Spleen (tissue), 11 donors: ENCODE data around the gene CCDC6. TPM values are rescaled to one million over a fixed set of nuclear protein-coding genes. Genes with fewer than 3 reads are reported as not detected.
"Not testable (repeated sequence)": the region's sequence is repeated elsewhere in the genome, so short reads cannot be mapped to it uniquely, and the experiment has no call there.

Experiments used
- DNase-seq: peaks from one replicate; pipeline ENCODE4 v3.0.0-alpha.2; 2020
- H3K27ac ChIP-seq, 8 donors: fragments of 200-600 bp; sonication (generic) in 7 of 8; 1 replicate in 4 of 8; 2 replicates in 4 of 8; pipeline versions ENCODE4 v1.5.0 to v1.8.0; 2016 to 2021; ENCODE audit warnings: inconsistent platforms in 4 of 8, mild to moderate bottlenecking in 4 of 8, moderate library complexity in 1 of 8
- H3K27me3 ChIP-seq, 7 donors: fragments of 200-600 bp; sonication (generic) in 6 of 7; replicated peaks in 1 of 7; 1 replicate in 4 of 7; 2 replicates in 3 of 7; pipeline versions ENCODE4 v1.5.0 to v1.8.0; 2016 to 2021; ENCODE audit warnings: inconsistent platforms in 3 of 7, mild to moderate bottlenecking in 1 of 7
- H3K36me3 ChIP-seq, 6 donors: fragments of 200-600 bp; sonication (generic) in 5 of 6; 1 replicate in 4 of 6; 2 replicates in 2 of 6; pipeline versions ENCODE4 v1.5.0 to v1.8.0; 2016 to 2021; ENCODE audit warnings: inconsistent platforms in 2 of 6
- H3K4me1 ChIP-seq, 6 donors: fragments of 200-600 bp; sonication (generic) in 5 of 6; 1 replicate in 3 of 6; 2 replicates in 3 of 6; pipeline versions ENCODE4 v1.5.0 to v1.8.0; 2016 to 2021; ENCODE audit warnings: inconsistent platforms in 3 of 6
- H3K4me3 ChIP-seq, 8 donors: fragments of 200-600 bp; sonication (generic) in 7 of 8; 1 replicate in 4 of 8; 2 replicates in 4 of 8; pipeline versions ENCODE4 v1.5.0 to v1.8.0; 2016 to 2021; ENCODE audit warnings: inconsistent platforms in 4 of 8, mild to moderate bottlenecking in 4 of 8, moderate library complexity in 2 of 8
- H3K9me3 ChIP-seq, 8 donors: fragments of 200-600 bp; sonication (generic) in 7 of 8; 1 replicate in 4 of 8; 2 replicates in 4 of 8; pipeline versions ENCODE4 v1.5.0 to v1.8.0; 2016 to 2021; ENCODE audit warnings: inconsistent platforms in 4 of 8
- POLR2A ChIP-seq, 3 donors: fragments of 450-650 bp; IDR thresholded peaks; one replicate each; pipeline ENCODE4 v1.5.1; 2017; ENCODE audit warnings: antibody characterized with exemption in 3 of 3, mild to moderate bottlenecking in 1 of 3
- POLR2AphosphoS5 ChIP-seq, 3 donors: sonication (generic); formaldehyde crosslinking; IDR thresholded peaks; one replicate each; pipeline ENCODE4 v1.5.1; 2017; ENCODE audit warnings: antibody characterized with exemption in 3 of 3
- WGBS, 5 donors: extraction: QIAGEN DNeasy Blood & Tissue Kit in 3 of 5; methylation state at CpG; one replicate each; pipeline versions ENCODE4 v1.1.5 to v1.1.7; 2013 to 2018; 5-methylcytosine and 5-hydroxymethylcytosine counted together
- intact Hi-C: fragments of 100-400 bp; cut with DNase I; formaldehyde crosslinking; loops from one replicate; pipeline ENCODE4 v1.15.0; 2023; ENCODE audit warnings: low total_unique reads
- polyA plus RNA-seq, 3 donors: library from polyadenylated mRNA; stranded (reverse); fragments of 200-250 nt; gene quantifications; one replicate each; pipeline ENCODE4 v1.2.1, GENCODE V29; 2013
- total RNA-seq, 7 donors: library from RNA; depleted of rRNA in 3 of 7; stranded (reverse); fragments of >200 nt in 3 of 7; fragmentation: NEBNext Ultra II Directional in 4 of 7; extraction: Animal tissue kit (Norgen Biotek cat#: 25700) in 4 of 7; gene quantifications; one replicate each; pipeline versions ENCODE4 v1.1.0 to v1.2.1, GENCODE V29; 2016 to 2021
- TF ChIP-seq, protein P1 (sequence below), 11 experiments: fragments of 200-600 bp in 7 of 11; fragments of 450-650 bp in 4 of 11; sonication (generic) in 4 of 11; IDR thresholded peaks in 8 of 11; conservative IDR thresholded peaks in 3 of 11; 1 replicate in 7 of 11; 2 replicates in 4 of 11; pipeline versions ENCODE4 v1.4.0 to v1.8.0; 2016 to 2021; ENCODE audit warnings: antibody characterized with exemption in 11 of 11, inconsistent platforms in 4 of 11, mild to moderate bottlenecking in 1 of 11
- donor health status: healthy with polysubstance abuse.
- donor health status: DM: no; HTN: no; CAD: no; lungs with moderate emphysema.
- donor health status: DM: no; HTN: no; CAD: no.
- donor health status: Bipolar disorder and iron deficiency.
- donor health status: healthy.
- donor health status: DM: no; HTN: no; CAD: no.
- donor health status: DM: yes; HTN: yes; CAD: no.

Gene CCDC6
- total and polyA plus RNA-seq, 10 donors, result 8.7 to 55.1 (median 37.6) TPM

GRCh38 chr10:59885430-59886134, 20.8 kb downstream of the CCDC6 start:
- no peak for DNase-seq
- Histone ChIP-seq H3K9me3 (no peaks in the 10 kb centered on the region), H3K36me3 (peaks cover 0 to 18% (median 0%) of the 10 kb centered on the region in 6 donors), H3K4me1 (peaks cover 30 to 94% (median 71%) of the 10 kb centered on the region in 6 donors), H3K27me3 (no peaks in the 10 kb centered on the region), H3K27ac (peak overlapping the region in 4 of 8 donors; percentile 36 to 53 (median 45)), H3K4me3 (peak overlapping the region in 1 of 8 donors; percentile 21)
- WGBS, 5 donors, result 28 to 42% (median 35%) methylated on average over 7 to 8 of the region's 8 CpGs
- intact Hi-C loops, result no loop called here
- no peak for TF ChIP-seq POLR2A (IDR thresholded peaks at IDR 0.05)
- TF ChIP-seq POLR2AphosphoS5 (IDR thresholded peaks at IDR 0.05), result peak in 1 of 3 donors; percentile 73

DNA sequence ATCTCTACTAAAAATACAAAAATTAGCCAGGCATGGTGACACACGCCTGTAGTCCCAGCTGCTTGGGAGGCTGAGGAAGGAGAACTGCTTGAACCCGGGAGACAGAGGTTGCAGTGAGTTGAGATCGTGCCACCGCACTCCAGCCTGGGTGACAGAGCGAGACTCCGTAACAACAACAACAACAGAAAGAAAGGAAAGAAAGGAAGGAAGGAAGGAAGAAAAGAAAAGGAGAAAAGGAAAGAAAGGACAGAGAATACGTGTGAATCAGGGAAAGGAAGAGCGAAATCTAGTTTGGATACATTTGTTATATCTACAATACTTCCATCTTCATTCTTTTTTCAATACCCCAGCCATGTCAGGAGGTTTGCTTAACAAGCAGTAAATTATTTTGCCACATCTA, 21.5 kb downstream of the CCDC6 start:
- intact Hi-C loops, H3K9me3 ChIP-seq, DNase-seq, H3K27me3 ChIP-seq: not testable (repeated sequence)
- Histone ChIP-seq H3K4me3 (peak overlapping the region in 1 of 8 donors; percentile 21), H3K27ac (peak overlapping the region in 2 of 8 donors; percentile 36 to 53), H3K4me1 (peaks cover 30 to 94% (median 75%) of the 10 kb centered on the region in 6 donors), H3K36me3 (peaks cover 0 to 11% (median 0%) of the 10 kb centered on the region in 6 donors)
- WGBS, 5 donors, result 68 to 85% (median 77%) methylated on average over 8 of the region's 8 CpGs

- H3K4me3 ChIP-seq, result no peak overlapping the region
- H3K4me1 ChIP-seq, result peaks cover 17 to 94% (median 72%) of the 10 kb centered on the region in 6 donors
- H3K27ac ChIP-seq, result no peak overlapping the region
- 57 to 72% (median 69%) methylated on average over 5 to 6 of the region's 6 CpGs for WGBS, 5 donors
- no peaks in the 10 kb centered on the region for H3K9me3 ChIP-seq
- no peaks in the 10 kb centered on the region for H3K36me3 ChIP-seq
- H3K27me3 ChIP-seq, result no peaks in the 10 kb centered on the region
- DNase-seq, result no peak
- TF ChIP-seq POLR2A (IDR thresholded peaks at IDR 0.05) (no peak), POLR2AphosphoS5 (IDR thresholded peaks at IDR 0.05) (no peak)
- TF ChIP-seq, protein P1, sequence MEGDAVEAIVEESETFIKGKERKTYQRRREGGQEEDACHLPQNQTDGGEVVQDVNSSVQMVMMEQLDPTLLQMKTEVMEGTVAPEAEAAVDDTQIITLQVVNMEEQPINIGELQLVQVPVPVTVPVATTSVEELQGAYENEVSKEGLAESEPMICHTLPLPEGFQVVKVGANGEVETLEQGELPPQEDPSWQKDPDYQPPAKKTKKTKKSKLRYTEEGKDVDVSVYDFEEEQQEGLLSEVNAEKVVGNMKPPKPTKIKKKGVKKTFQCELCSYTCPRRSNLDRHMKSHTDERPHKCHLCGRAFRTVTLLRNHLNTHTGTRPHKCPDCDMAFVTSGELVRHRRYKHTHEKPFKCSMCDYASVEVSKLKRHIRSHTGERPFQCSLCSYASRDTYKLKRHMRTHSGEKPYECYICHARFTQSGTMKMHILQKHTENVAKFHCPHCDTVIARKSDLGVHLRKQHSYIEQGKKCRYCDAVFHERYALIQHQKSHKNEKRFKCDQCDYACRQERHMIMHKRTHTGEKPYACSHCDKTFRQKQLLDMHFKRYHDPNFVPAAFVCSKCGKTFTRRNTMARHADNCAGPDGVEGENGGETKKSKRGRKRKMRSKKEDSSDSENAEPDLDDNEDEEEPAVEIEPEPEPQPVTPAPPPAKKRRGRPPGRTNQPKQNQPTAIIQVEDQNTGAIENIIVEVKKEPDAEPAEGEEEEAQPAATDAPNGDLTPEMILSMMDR (IDR thresholded peaks at IDR 0.05 in 8 of 11, conservative IDR thresholded peaks at IDR 0.05 in 3 of 11), result no peak
- intact Hi-C loops, result no loop called here
Measured at GRCh38 chr10:59881640-59882039, 24.7 kb downstream of the CCDC6 start.

DNA sequence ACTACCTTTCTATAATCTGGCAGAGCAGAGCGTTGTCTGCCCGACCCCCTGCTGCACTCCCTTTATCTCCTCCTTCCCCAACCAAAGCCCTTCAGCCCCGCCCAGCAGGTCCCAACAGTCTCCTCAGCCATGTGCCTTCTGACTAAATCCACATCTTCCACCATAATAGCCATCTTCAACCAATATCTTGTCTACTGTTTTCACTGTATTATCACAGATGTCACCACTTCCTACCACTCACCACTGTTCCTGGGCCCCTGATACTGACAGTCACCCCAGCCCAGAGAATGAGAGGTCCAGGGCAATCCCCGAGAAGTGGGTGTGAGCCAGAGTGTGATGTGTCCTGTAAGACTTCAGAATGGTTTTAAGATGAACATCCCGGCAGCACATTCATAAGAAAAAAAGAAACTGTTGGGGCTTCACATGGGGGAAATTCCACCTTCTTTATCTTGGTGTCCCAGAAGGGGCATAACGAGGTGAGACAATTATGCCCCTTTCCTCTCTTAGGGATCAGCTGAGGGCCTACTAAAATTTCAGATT, 25.3 kb downstream of the CCDC6 start:
- Histone ChIP-seq H3K36me3 (no peaks in the 10 kb centered on the region), H3K27ac (no peak overlapping the region), H3K4me3 (no peak overlapping the region), H3K27me3 (no peaks in the 10 kb centered on the region), H3K4me1 (peaks cover 11 to 94% (median 68%) of the 10 kb centered on the region in 6 donors), H3K9me3 (no peaks in the 10 kb centered on the region)
- WGBS, 5 donors, result 60 to 74% (median 69%) methylated on average over 5 to 6 of the region's 6 CpGs
- TF ChIP-seq POLR2AphosphoS5 (IDR thresholded peaks at IDR 0.05), result no peak
- TF ChIP-seq POLR2A (IDR thresholded peaks at IDR 0.05), result no peak
- TF ChIP-seq, protein P1 (IDR thresholded peaks at IDR 0.05 in 8 of 11, conservative IDR thresholded peaks at IDR 0.05 in 3 of 11), result no peak
- no peak for DNase-seq
- intact Hi-C loops, result no loop called here

GRCh38 chr10:59880019-59880717, 26.2 kb downstream of the CCDC6 start:
- Histone ChIP-seq H3K27me3 (no peaks in the 10 kb centered on the region), H3K36me3 (no peaks in the 10 kb centered on the region), H3K4me3 (no peak overlapping the region), H3K9me3 (no peaks in the 10 kb centered on the region), H3K4me1 (peaks cover 5 to 94% (median 60%) of the 10 kb centered on the region in 6 donors), H3K27ac (no peak overlapping the region)
- TF ChIP-seq POLR2A (IDR thresholded peaks at IDR 0.05) (no peak), POLR2AphosphoS5 (IDR thresholded peaks at IDR 0.05) (no peak)
- TF ChIP-seq, protein P1 (IDR thresholded peaks at IDR 0.05 in 8 of 11, conservative IDR thresholded peaks at IDR 0.05 in 3 of 11), result no peak
- intact Hi-C loops, result no loop called here
- DNase-seq, result no peak
- 53 to 75% (median 71%) methylated on average over 6 of the region's 6 CpGs for WGBS, 5 donors
